DND-41 (cell line): Measurements from ENCODE around the gene BMAL2.

ENCODE experiments used
- ATAC-seq: fragments of 200-7000 bp; cut with Tn5 transposase; 3 replicates; pipeline ENCODE4 v1.9.1; 2021; ENCODE audit warnings: low read depth; ENCODE audit not compliant: insufficient read depth
- DNase-seq: peaks from one replicate; pipeline ENCODE4 v3.0.0-alpha.2; 2020
- H2AFZ ChIP-seq: 2 replicates; pipeline ENCODE4 v1.6.0; 2012; ENCODE audit warnings: low read depth, low read length
- H3K27ac ChIP-seq: 2 replicates; pipeline ENCODE4 v1.5.1; 2012; ENCODE audit warnings: low read length, inconsistent platforms
- H3K27me3 ChIP-seq: fragments of 200-600 bp; sonication (generic); 2 replicates; pipeline ENCODE4 v1.6.0; 2012; ENCODE audit warnings: low read length, mild to moderate bottlenecking, inconsistent platforms; ENCODE audit not compliant: insufficient read depth, poor library complexity
- H3K36me3 ChIP-seq: 2 replicates; pipeline ENCODE4 v1.5.1; 2012; ENCODE audit warnings: low read length, inconsistent platforms; ENCODE audit not compliant: insufficient read depth
- H3K4me1 ChIP-seq: 2 replicates; pipeline ENCODE4 v1.5.1; 2012; ENCODE audit warnings: mild to moderate bottlenecking, low read length; ENCODE audit not compliant: insufficient read depth
- H3K4me2 ChIP-seq: 2 replicates; pipeline ENCODE4 v1.6.0; 2012; ENCODE audit warnings: mild to moderate bottlenecking, moderate library complexity, low read length, inconsistent platforms; ENCODE audit not compliant: insufficient read depth
- H3K4me3 ChIP-seq, 2 experiments: fragments of 200-600 bp in 1 of 2; shearing (Covaris generic) in 1 of 2; 2 replicates each; pipeline ENCODE4 v1.5.1; 2012 to 2016; ENCODE audit warnings: inconsistent platforms in 2 of 2, low read length in 2 of 2, mild to moderate bottlenecking in 2 of 2, low read depth in 1 of 2, moderate library complexity in 1 of 2
- H3K79me2 ChIP-seq: 2 replicates; pipeline ENCODE4 v1.6.0; 2012; ENCODE audit warnings: low read length, inconsistent platforms; ENCODE audit not compliant: insufficient read depth
- H3K9ac ChIP-seq: 2 replicates; pipeline ENCODE4 v1.6.0; 2012; ENCODE audit warnings: low read depth, mild to moderate bottlenecking, inconsistent platforms, low read length, moderate library complexity
- H3K9me3 ChIP-seq: 2 replicates; pipeline ENCODE4 v1.5.1; 2012; ENCODE audit warnings: low read length, moderate library complexity, mild to moderate bottlenecking, inconsistent platforms; ENCODE audit not compliant: insufficient read depth, severe bottlenecking
- H4K20me1 ChIP-seq: 2 replicates; pipeline ENCODE4 v1.6.0; 2012; ENCODE audit warnings: low read length; ENCODE audit not compliant: insufficient read depth
- CTCF ChIP-seq: IDR thresholded peaks from 2 replicates; pipeline ENCODE4 v1.5.1; 2012; ENCODE audit warnings: borderline replicate concordance, low read length, moderate library complexity, mild to moderate bottlenecking; ENCODE audit not compliant: poor library complexity, severe bottlenecking; ENCODE audit errors: extremely low read depth
- EZH2 ChIP-seq: IDR thresholded peaks from 3 replicates; pipeline ENCODE4 v1.6.1; 2012; ENCODE audit warnings: borderline replicate concordance, low read depth, mild to moderate bottlenecking, moderate library complexity, low read length, inconsistent platforms; ENCODE audit not compliant: severe bottlenecking

BMAL2 gene

GRCh38 chr12:27334721-27335082 lies 2.1 kb downstream of the BMAL2 start:
- Histone ChIP-seq H3K9ac (no peak overlapping the region), H3K36me3 (no peaks in the 10 kb centered on the region), H3K79me2 (no peaks in the 10 kb centered on the region), H3K27ac (no peak overlapping the region), H3K4me2 (no peak overlapping the region), H3K4me1 (peaks cover 17% of the 10 kb centered on the region), H3K27me3 (peaks cover 57% of the 10 kb centered on the region), H3K9me3 (no peaks in the 10 kb centered on the region), H4K20me1 (no peaks in the 10 kb centered on the region; the same call in 1 of the 2 replicates), H3K4me3 (no peak overlapping the region), H2AFZ (no peak overlapping the region)
- ATAC-seq (no peak), DNase-seq (no peak)
- TF ChIP-seq CTCF (no peak), EZH2 (no peak)

GRCh38 chr12:27335364-27336281 lies 3.0 kb downstream of the BMAL2 start:
- Histone ChIP-seq H4K20me1 (no peaks in the 10 kb centered on the region; the same call in 1 of the 2 replicates), H3K9me3 (no peaks in the 10 kb centered on the region), H3K27ac (no peak overlapping the region), H3K27me3 (peaks cover 55% of the 10 kb centered on the region), H3K9ac (no peak overlapping the region), H3K36me3 (no peaks in the 10 kb centered on the region), H2AFZ (no peak overlapping the region), H3K4me2 (no peak overlapping the region), H3K79me2 (no peaks in the 10 kb centered on the region), H3K4me3 (no peak overlapping the region), H3K4me1 (peaks cover 17% of the 10 kb centered on the region)
- DNase-seq (no peak), ATAC-seq (no peak)
- TF ChIP-seq CTCF (no peak), EZH2 (peak; percentile 17)

GRCh38 chr12:27336282-27336653 lies 3.6 kb downstream of the BMAL2 start:
- H3K4me2 ChIP-seq, result no peak overlapping the region
- ATAC-seq, result no peak
- no peak overlapping the region for H2AFZ ChIP-seq
- DNase-seq, result no peak
- peaks cover 50% of the 10 kb centered on the region for H3K27me3 ChIP-seq
- no peaks in the 10 kb centered on the region for H3K79me2 ChIP-seq
- no peak overlapping the region for H3K27ac ChIP-seq
- no peak for TF ChIP-seq CTCF
- no peak for TF ChIP-seq EZH2
- H3K36me3 ChIP-seq, result no peaks in the 10 kb centered on the region
- H3K9me3 ChIP-seq, result no peaks in the 10 kb centered on the region
- peaks cover 17% of the 10 kb centered on the region for H3K4me1 ChIP-seq
- no peaks in the 10 kb centered on the region; the same call in 1 of the 2 replicates for H4K20me1 ChIP-seq
- no peak overlapping the region for H3K9ac ChIP-seq
- H3K4me3 ChIP-seq, result no peak overlapping the region
